Activated naive CD4-positive, alpha-beta T cell treated with anti-CD3 and anti-CD28 coated beads, Interleukin-2, amount 50 U/mL, for 24 hours (primary cell): Measurements from ENCODE around the gene MEIS1.

Experiments
- H3K27ac Mint-ChIP-seq: one replicate; pipeline ENCODE4 v1.8.0; 2021; ENCODE audit warnings: mild to moderate bottlenecking, mixed read lengths
- H3K27me3 Mint-ChIP-seq: one replicate; pipeline ENCODE4 v1.8.0; 2021; ENCODE audit warnings: mixed read lengths
- H3K36me3 Mint-ChIP-seq: one replicate; pipeline ENCODE4 v1.8.0; 2021; ENCODE audit warnings: mixed read lengths
- H3K4me1 Mint-ChIP-seq: one replicate; pipeline ENCODE4 v1.8.0; 2021; ENCODE audit warnings: mixed read lengths
- H3K4me3 Mint-ChIP-seq: one replicate; pipeline ENCODE4 v1.8.0; 2021; ENCODE audit warnings: mild to moderate bottlenecking, mixed read lengths
- H3K9me3 Mint-ChIP-seq: one replicate; pipeline ENCODE4 v1.8.0; 2021; ENCODE audit warnings: mixed read lengths

The MEIS1 gene

DNA sequence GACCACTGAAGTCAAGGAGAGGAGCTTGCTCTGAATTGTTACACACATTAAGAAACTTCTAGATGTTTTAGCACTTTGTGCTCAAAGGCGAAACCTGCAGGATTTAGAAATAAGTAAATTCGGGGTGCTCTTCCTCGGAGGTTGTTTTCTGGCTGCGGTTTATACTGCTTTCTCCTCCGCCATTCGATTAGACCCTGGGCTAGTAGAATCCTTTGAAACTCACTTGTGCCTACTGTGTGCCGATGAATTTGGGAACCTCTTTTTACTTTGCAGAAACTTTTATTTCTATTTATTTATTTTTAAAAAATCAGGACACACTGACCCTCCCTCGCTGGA lies 3.5 kb downstream of the MEIS1 start:
- Mint-ChIP-seq H3K4me1 (peaks cover 25% of the 10 kb centered on the region), H3K4me3 (no peak overlapping the region), H3K36me3 (no peaks in the 10 kb centered on the region), H3K27me3 (peaks cover 62% of the 10 kb centered on the region), H3K27ac (no peak overlapping the region), H3K9me3 (no peaks in the 10 kb centered on the region)

DNA sequence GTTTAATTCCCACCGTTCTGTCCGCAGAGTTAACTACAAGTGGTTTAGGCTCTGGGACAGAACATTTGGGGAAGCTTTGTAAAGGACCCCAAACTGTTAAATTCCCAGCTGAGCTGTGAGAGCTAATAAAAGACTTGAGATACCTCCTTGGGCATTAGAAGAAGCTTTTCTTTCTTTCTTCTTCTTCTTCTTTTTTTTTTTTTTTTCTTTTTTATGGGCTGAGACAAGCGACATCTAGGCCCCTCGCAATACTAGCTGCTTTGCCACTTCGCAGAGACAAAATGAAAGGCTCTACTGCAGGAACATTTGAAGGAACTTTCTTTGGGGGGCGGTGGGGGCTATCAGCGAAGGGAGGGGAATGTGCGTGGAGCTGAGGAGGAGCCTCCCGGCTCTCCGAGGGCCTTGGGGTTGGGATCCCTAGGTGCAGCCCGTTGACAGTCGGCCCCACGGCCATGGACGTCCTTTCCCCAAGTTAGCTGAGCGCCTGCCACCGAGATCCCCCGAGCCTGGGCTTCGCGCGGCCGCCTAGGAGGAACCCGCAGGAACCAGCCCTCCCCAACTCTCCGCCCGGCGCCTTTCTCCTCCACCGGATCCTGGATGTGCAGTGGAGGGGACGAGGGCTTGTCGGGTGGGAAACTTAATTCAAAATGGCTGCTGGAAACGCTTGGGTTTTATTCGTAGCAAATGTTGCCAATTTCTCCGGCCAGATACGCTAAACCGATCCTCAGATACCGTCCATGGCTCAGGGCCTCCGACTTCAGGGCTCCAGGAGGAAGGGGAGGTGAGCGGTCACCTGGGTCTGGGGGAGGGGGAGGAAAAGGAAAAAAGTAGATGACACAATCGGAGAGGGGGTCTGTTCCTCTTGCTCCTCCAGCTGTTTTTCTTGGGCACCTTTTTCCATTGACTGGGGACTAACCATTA lies 4.2 kb downstream of the MEIS1 start:
- Mint-ChIP-seq H3K9me3 (no peaks in the 10 kb centered on the region), H3K4me3 (no peak overlapping the region), H3K36me3 (no peaks in the 10 kb centered on the region), H3K27ac (no peak overlapping the region), H3K4me1 (peaks cover 21% of the 10 kb centered on the region), H3K27me3 (peaks cover 62% of the 10 kb centered on the region)

DNA sequence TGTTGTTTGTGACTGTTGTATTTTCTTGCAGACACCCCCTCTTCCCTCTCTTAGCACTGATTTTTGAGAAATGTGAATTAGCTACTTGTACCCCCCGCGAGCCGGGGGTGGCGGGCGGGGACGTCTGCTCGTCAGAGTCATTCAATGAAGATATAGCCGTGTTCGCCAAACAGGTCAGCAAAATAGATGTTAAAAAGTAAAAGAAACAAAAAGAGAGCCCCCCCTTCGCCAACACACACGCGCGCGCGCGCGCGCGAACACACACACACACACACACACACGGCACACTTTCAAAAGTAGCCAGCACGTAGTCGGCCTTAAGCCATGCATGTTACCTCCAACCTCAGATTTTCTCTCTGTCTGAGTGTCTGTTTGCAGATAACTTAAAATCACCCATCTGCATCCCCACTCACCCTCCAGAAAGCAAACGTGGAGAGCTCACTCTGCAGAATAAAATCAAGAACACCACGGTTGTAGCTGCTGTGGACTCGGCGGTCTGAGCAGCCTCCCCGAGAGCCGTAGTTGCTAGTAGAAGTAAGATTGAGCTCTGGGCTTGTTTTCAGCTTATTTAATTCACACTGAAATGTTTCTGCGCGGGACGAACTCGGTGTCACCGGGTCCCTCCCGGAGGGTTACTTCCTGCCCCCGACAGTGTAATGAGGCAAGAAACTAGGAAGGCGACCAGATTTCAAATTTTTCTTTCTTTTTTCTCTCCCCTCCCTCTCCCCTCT lies 5.1 kb downstream of the MEIS1 start:
- no peaks in the 10 kb centered on the region for H3K9me3 Mint-ChIP-seq
- H3K36me3 Mint-ChIP-seq = no peaks in the 10 kb centered on the region
- no peak overlapping the region for H3K27ac Mint-ChIP-seq
- peaks cover 12% of the 10 kb centered on the region for H3K4me1 Mint-ChIP-seq
- H3K4me3 Mint-ChIP-seq = peak overlapping the region; percentile 23
- peaks cover 58% of the 10 kb centered on the region for H3K27me3 Mint-ChIP-seq

DNA sequence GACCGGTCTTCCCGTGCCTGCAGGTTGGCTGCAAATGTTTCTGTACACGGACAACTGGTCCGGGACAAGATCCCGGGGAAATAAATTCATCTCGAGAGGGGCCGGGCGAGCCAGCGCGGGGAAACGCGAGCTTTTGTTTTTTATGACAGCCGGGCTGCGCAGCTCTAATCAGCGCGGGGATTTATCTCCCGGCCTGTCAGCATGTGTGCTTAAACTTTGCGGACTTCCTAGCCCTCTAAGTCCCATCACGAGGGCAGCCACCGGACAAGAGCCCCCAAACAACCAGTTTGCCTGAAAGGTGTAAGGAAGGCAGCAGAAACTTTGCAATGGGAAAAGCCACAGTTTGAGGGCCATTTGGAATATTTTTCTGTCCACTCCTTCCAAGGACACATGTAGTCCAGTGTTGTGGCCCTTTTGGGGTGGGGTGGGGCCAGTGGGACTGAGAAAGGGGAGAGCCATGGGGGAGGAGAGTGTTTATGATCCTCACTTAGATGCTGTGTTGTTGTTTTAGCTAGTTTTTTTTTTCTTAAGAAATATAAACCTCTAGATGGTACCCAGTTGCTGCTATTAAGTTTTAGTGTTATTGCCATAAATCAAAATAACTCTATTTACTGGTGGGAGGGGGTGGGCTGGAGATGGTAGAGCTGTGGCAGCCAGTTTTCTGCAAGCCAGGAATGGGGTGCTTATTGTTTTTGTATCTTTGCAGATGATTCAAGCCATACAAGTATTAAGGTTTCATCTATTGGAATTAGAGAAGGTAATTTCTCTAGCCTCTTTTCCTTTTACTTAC lies 6.0 kb downstream of the MEIS1 start:
- Mint-ChIP-seq H3K36me3 (no peaks in the 10 kb centered on the region), H3K27me3 (peaks cover 52% of the 10 kb centered on the region)

DNA sequence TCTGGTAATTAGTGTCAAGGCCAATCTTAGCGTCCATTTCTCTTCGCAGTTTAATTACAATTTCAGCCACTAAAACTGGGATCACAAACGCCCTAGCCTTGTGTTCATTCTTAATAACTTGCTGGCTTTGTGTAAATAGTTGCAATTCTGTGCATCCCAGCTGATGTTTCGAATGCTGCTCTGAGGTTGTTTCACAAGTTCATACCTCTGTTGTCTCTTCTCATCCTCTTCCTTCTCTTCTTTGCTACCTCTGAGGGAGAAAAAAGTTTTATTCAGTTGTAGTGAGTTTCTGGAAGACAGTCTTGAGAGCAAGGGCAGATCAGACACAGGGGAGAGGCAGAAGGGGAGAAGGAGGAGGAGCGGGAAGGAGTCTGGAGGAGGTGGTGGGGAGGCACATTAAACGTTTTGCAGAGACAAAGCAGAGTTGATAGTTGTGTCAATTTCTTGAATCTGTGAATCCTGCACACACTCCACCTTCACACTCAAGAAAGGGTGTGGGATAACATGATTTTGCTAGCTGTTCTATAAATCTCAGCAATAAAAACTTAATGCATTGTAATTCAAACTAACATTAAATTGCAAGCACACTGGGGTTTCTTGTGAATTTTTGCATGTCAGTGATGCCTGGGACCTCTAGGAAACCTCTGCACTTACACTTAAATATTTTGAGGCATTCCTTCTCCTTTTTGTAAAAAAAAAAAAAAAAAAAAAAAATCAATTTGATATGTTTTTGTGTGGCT lies 6.8 kb downstream of the MEIS1 start:
- Mint-ChIP-seq H3K27ac (no peak overlapping the region), H3K4me1 (peaks cover 4% of the 10 kb centered on the region), H3K4me3 (no peak overlapping the region), H3K9me3 (no peaks in the 10 kb centered on the region), H3K27me3 (peaks cover 47% of the 10 kb centered on the region), H3K36me3 (no peaks in the 10 kb centered on the region)

More for the DNA sequence above, 6.0 kb downstream of the MEIS1 start:
- no peak overlapping the region for H3K4me3 Mint-ChIP-seq
- H3K9me3 Mint-ChIP-seq = no peaks in the 10 kb centered on the region
- H3K27ac Mint-ChIP-seq = no peak overlapping the region
- peaks cover 4% of the 10 kb centered on the region for H3K4me1 Mint-ChIP-seq

DNA sequence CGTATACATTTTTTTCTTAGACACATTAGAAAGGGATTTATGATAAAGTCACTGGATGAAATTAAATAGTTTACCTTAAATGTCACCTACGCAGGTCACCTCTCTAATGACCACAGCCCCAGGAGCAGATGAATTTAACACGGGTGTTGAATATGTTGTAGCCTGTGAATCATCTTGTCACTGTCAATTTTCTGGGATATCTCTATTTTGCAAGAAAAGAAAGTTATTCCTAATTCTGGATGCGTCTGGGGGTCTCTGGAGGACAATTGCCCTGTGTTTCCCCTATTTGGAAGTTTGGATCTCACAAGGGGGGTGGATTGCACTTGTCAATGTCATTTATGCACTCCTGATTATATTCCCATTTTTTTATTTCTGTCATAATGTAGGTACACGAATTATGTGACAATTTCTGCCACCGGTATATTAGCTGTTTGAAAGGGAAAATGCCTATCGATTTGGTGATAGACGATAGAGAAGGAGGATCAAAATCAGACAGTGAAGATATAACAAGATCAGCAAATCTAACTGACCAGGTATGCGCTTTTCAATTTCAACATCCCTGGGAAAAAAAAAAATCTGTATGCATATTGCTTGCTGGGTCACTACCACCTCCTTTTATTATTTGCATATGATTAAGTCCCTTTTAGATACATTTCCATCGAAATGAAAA lies 7.7 kb downstream of the MEIS1 start:
- Mint-ChIP-seq H3K36me3 (no peaks in the 10 kb centered on the region), H3K27ac (no peak overlapping the region), H3K9me3 (no peaks in the 10 kb centered on the region), H3K4me3 (no peak overlapping the region), H3K27me3 (peaks cover 45% of the 10 kb centered on the region), H3K4me1 (peaks cover 4% of the 10 kb centered on the region)

DNA sequence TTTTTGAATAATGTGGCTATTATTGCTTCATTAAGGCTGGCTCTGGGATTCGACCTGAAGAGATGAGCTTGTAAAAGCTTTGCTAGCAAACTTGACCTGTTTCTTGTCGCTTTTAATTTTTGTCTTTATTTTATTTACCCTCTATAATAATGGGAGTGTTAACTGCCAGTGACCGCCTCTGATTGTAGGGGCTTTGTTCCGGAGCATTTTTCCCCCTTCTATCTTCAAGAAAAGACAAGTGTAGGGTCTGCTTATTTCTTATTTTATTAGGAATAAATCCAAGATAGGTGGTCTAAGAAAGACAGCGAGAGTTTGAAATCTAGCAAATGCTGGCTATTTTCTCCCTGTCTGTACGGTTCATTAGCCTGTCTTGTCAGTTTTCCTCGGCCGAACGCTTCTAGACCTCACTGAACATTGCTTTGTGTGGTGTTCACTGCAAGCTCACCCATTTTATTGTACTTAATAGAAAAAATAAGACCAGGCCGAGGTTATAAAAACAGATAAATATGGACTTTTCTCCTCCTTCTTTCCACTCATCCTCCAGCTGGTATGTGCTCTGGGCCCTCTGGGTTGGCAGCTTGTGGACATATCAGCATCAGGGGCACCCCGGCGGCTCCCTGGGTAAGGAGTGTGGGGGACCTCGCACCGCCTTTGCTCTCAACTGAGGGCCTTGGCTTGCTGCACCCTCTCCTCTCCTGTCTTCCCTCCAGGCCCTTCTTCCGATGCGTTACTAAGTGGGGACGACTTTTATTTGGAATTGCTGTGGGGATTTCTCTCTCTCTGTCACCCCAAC lies 8.5 kb downstream of the MEIS1 start:
- Mint-ChIP-seq H3K4me3 (no peak overlapping the region), H3K27ac (no peak overlapping the region), H3K36me3 (no peaks in the 10 kb centered on the region), H3K9me3 (no peaks in the 10 kb centered on the region), H3K27me3 (peaks cover 42% of the 10 kb centered on the region), H3K4me1 (peaks cover 4% of the 10 kb centered on the region)

DNA sequence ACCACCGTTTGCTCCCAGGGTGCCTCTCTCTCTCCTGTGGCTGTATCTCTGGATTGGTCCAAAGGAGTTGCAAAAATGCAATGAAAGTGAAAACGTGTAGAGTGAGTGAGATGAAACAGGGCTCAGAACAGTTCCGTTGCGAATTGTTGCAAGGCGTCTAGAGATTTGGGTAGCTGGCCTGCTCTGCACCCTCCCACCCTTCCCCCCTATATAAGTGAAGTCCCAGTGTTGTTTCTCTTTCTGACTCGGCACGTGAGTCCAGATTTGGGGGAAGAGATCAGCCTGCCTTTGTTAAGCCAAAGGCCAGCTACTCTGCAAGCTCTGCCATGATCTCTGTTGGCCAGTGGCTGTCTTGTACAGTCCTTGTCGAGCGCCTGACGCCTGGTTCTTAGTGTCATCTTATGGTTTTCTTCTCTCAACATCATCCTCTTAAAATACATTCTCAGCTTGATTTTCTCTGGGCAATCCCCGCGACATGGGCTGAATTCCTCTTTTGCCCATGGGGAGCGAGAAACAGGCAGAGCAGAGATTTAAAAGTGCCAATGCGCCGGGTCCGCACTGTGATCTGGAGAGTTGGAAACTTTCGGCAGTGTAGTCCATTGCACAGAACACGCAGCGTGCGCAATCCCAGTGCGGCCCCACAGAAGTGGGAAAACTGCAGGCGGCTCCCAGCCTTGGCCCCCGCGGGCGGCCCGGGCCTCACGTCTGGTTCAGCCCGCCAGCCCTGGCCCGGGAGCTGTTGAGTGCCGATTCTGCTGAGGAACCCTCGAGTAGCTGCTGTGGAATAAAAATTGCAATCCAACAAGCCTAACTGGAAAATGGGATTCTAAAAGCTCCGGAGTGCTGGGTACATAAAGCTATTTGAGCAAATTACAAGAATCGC lies 9.3 kb downstream of the MEIS1 start:
- Mint-ChIP-seq H3K4me1 (peaks cover 4% of the 10 kb centered on the region), H3K9me3 (no peaks in the 10 kb centered on the region), H3K4me3 (no peak overlapping the region), H3K27ac (no peak overlapping the region), H3K27me3 (peaks cover 41% of the 10 kb centered on the region), H3K36me3 (no peaks in the 10 kb centered on the region)

DNA sequence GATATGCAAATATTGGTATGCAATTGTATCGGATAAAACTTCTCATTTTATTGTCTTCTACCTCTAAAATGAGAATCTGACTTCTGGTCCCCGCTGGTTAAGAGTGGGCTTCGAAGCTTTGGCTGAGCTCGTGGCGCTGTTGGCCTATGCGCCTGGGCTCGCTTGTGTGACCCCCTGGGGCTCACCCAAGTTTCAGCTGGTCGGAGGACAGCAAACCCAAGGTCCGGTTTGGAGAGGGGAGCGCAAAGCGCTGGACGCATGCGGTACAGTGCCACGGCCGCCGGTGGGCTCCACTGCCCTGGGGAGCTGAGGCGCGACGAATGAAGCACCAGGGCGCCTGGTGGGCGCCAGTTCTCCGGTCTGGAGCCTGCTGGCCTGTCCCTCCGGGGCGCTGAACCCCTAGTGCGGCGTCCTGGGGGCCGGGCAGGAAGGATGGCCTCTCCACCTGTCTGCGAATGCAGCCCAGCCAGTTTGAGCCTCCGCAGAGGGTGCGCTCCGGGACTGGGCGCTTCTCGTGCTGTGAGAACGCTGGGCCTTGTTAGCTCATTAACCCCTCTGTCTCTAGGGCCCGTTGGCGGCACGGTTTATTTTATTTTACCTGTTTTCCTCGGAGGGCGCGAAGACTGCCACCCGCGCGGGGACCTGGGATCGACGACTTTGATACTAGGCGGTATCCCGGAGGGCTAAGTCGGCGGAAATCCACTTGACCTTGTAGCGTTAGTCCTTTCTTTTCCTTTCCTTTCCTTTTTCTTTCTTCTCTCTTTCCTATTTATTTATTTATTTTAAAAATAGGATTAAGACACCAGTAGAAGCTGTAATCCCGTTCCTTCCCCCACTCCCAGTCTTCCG lies 10.4 kb downstream of the MEIS1 start:
- Mint-ChIP-seq H3K27ac (no peak overlapping the region), H3K9me3 (no peaks in the 10 kb centered on the region)

DNA sequence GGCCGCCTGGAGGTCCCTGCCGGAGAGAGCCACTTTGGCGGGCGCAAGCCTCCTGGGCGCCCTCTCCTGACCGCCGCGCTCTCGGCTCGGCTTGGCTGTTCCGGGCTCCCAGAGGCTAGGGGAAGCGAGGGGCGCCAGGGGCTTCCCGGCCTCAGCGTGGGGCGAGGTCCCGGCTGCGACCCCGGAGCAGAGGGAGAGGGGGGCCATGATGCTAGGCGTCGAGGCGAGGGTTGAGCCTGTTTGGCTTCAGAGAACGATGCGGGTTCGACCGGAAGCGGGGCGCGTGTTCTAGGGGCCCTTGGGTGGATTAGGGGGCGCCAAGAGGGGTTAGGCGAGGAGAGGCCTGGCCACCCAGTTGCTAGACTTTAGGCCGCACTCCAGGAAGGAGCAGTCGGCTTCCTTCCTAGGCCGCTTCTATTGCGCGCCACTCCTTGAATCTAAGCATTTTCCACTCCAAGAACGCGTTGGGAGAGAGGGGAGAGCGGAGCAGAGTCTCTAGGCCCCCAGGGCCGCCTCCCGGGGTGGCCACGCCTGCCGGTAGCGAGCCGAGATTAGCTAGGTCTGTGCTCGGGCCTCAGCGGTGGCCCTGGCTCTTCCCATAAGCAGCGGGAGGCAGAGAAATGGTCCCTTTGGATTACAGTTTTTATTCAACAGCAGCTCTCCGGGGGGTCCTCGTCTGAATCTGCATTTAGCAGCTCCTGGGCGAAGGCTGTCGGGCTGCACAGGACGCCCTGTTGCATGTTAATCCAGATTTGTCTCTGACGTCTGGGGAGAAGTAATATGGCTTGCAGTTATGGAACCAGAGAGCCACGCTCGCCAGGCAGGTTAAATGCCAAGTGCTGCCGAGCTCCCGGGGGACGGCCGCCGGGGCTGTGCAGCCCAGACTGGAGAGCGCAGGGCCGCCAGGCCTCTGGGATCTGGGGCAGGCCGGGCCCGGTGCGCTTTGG lies 11.3 kb downstream of the MEIS1 start:
- H3K9me3 Mint-ChIP-seq = peaks cover 6% of the 10 kb centered on the region
- no peaks in the 10 kb centered on the region for H3K36me3 Mint-ChIP-seq
- H3K27ac Mint-ChIP-seq = no peak overlapping the region
- H3K27me3 Mint-ChIP-seq = peaks cover 28% of the 10 kb centered on the region
- H3K4me1 Mint-ChIP-seq = no peaks in the 10 kb centered on the region
- no peak overlapping the region for H3K4me3 Mint-ChIP-seq

More for the DNA sequence above, 10.4 kb downstream of the MEIS1 start:
- H3K27me3 Mint-ChIP-seq = peaks cover 32% of the 10 kb centered on the region
- H3K36me3 Mint-ChIP-seq = no peaks in the 10 kb centered on the region
- H3K4me3 Mint-ChIP-seq = no peak overlapping the region
- peaks cover under 1% of the 10 kb centered on the region for H3K4me1 Mint-ChIP-seq

DNA sequence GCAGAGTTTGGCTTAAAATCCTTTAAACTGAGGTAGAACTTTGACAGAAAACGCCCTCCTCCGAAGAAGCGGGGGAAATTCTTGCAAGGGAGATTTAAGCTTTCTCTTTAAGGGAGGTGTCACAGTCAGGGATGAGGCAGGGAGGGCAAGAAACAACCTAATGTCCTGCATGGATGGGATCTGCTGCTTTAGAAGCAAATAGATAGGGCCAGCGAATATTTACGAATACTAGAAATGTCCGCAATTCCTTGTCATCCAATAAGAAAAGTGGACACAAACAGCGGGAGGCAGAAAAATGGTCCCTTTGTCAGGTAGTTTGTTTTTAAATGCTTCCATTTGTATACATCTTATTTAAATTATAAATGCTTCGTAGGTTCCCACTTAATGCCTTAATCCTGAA lies 12.0 kb downstream of the MEIS1 start:
- H3K27ac Mint-ChIP-seq = no peak overlapping the region
- H3K4me3 Mint-ChIP-seq = no peak overlapping the region
- H3K27me3 Mint-ChIP-seq = peaks cover 22% of the 10 kb centered on the region
- H3K4me1 Mint-ChIP-seq = no peaks in the 10 kb centered on the region
- no peaks in the 10 kb centered on the region for H3K36me3 Mint-ChIP-seq
- H3K9me3 Mint-ChIP-seq = peaks cover 6% of the 10 kb centered on the region

DNA sequence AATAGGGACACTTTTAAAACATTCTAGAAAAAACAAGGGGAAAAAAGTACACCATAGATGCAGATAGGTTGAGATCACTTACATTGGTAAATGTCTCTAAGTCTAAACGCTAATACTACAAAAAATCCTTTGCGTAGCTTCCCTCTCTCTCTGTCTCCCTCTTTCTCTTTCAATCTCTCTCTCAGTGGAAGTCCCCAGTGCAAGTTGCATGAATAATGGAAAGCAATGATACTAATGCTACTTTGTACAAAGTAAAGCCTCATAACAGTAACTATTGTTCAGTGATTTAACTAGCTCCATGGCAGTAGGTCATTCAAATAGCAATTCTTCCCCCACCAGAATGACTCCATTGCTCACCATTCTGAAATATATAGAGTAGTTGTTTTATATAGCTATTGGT lies 12.8 kb downstream of the MEIS1 start:
- peaks cover 6% of the 10 kb centered on the region for H3K9me3 Mint-ChIP-seq
- no peak overlapping the region for H3K4me3 Mint-ChIP-seq
- no peaks in the 10 kb centered on the region for H3K4me1 Mint-ChIP-seq
- H3K36me3 Mint-ChIP-seq = no peaks in the 10 kb centered on the region
- H3K27me3 Mint-ChIP-seq = peaks cover 21% of the 10 kb centered on the region
- no peak overlapping the region for H3K27ac Mint-ChIP-seq
